Hematopoietic multipotent progenitor cell treated with erythropoietin and hydrocortisone succinate and interleukin-3 and kit ligand, for 17 days (in vitro differentiated cells): ENCODE data around the gene MYCBP2.
"Not testable (repeated sequence)": the region's sequence is repeated elsewhere in the genome, so short reads cannot be mapped to it uniquely, and the experiment has no call there.

Experiments used
- DNase-seq: peaks from one replicate; pipeline ENCODE4 v3.0.0-alpha.2; 2015; ENCODE audit warnings: low spot score

MYCBP2 gene

DNA sequence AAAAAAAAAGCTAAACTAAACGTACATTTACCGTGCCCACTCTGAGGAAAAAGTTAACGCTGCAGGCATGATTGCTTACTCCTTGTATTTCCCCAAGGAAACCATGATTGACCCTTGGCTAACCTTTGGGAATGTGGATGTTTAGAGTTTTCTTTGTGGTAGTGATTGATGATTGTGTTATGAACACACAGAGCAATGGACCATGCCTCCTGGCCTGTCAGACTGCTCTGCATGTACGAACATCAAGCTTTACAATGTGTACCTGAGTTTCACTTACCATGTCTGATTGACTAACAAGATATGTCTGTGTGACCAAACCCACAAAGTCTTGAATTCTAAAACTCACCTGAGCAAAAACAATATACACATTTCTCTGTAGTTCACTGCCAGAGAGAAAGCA is 35.1 kb downstream of the MYCBP2 start:
- no peak for DNase-seq

DNA sequence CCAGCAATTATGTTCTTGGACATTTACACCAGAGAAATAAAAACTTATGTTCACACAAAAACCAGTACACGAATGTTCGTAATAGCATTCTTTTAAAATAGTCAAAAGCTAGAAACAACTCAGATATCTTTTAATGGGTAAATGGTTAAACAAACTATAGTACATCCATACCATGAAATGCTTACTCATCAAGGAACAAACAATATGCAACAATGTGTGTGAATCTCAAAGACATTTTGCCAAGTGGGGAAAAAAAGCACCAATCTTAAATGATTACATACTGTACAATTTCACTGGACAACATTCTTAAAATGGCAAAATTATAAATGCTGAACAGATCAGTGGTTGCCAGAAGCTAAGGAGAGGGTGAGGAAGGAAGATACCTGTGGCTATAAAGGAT is 36.6 kb downstream of the MYCBP2 start:
- no peak for DNase-seq

DNA sequence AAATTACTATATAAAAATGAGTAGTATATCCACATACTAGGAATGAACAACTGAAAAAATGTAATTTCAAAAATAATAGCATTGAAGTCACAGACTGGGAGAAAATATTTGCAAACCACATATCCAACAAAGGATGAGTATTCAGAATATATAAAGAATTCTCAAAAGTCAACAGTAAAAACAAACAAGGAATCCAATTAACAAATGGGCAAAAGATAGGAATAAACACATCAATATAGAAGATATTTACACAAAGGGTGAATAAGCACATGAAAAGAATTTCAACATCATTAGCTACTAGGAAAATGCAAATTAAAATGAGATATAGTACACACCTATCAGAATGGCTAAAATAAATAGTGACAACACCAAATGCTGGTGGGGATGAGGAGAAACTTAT is 37.0 kb downstream of the MYCBP2 start:
- no peak for DNase-seq

GRCh38 chr13:77285632-77286031 is 41.3 kb downstream of the MYCBP2 start:
- DNase-seq, result not testable (repeated sequence)

DNA sequence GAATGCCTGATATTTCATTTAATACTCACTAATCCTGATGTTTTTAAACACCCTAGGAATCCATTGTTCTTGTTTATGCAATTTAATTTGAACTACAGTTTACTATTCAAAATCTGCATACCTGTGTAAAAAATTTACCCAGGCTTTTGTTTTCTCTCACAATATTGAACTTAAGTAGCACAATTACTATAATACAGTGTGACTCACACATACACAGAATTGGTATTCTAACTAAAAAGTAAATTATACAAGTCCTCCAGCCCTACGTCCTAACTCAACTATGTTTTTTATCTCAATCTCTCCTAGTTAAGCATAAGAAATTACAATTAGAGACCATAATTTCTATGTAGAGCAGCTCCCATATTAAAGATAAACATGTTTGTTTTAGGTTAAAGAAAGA is 41.8 kb downstream of the MYCBP2 start:
- DNase-seq, result no peak

GRCh38 chr13:77274126-77274525 is 52.8 kb downstream of the MYCBP2 start:
- DNase-seq, result no peak

- no peak for DNase-seq
Observed at GRCh38 chr13:77269141-77269540, 57.8 kb downstream of the MYCBP2 start.

- no peak for DNase-seq
Observed at GRCh38 chr13:77267362-77267761, 59.5 kb downstream of the MYCBP2 start.

GRCh38 chr13:77265336-77265735 is 61.6 kb downstream of the MYCBP2 start:
- no peak for DNase-seq

GRCh38 chr13:77262198-77262597 is 64.7 kb downstream of the MYCBP2 start:
- no peak for DNase-seq

GRCh38 chr13:77250975-77251374 is 75.9 kb downstream of the MYCBP2 start:
- no peak for DNase-seq

DNA sequence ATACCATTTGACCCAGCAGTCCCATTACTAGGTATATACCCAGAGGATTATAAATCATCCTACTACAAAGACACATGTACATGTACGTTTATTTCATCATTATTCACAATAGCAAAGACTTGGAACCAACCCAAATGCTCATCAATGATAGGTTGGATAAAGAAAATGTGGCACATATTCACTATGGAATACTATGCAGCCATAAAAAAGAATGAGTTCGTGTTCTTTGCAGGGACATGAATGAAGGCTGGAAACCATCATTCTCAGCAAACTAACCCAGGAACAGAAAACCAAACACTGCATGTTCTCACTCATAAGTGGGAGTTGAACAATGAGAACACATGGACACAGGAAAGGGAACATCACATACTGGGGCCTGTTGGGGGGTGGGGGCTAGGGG is 81.7 kb downstream of the MYCBP2 start:
- not testable (repeated sequence) for DNase-seq

GRCh38 chr13:77239312-77239711 is 87.6 kb downstream of the MYCBP2 start:
- DNase-seq, result no peak

DNA sequence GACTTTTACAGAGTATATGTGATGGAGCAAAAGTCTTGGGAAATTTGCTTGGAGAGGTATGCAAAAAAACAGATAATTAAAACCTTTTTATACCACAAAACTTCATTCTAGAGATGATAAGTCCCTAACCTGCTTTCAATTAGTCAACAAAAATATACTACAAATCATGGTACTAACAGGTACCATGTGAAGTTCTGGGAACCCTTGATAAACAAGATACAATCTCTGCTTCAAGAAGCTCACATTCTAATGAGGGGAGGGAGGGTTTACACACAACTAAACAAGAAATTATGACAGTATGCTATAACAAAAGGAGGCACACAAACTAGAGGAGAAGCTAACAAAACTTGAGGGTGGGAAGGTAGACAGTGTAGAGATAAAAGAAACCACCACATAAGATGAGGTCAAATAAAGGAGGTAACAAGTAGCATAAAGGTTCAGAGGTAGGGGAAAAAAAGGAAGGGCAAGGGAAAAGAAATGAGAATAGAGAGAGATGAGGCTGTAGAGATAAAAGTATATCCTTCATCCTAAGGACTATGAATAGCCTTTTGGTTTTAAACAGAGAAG is 91.4 kb downstream of the MYCBP2 start:
- no peak for DNase-seq

DNA sequence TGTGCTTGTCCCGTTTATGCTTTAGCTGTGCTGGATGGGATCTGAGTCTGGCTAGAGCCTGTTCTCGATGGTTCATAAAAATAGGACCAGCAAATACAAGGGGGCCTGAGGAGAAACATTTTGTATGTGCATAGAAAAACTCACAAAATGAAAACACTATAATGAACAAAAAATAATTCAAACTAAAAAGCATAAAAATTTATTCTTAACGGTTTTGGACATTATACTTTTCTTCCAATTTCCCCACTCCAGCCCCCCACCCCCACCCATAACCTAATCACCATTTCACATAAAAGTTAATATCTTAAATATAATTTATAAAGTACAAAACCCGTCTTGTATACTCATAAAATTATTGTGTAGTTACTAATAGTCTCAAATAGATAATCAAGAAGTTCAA is 93.7 kb downstream of the MYCBP2 start:
- no peak for DNase-seq

DNA sequence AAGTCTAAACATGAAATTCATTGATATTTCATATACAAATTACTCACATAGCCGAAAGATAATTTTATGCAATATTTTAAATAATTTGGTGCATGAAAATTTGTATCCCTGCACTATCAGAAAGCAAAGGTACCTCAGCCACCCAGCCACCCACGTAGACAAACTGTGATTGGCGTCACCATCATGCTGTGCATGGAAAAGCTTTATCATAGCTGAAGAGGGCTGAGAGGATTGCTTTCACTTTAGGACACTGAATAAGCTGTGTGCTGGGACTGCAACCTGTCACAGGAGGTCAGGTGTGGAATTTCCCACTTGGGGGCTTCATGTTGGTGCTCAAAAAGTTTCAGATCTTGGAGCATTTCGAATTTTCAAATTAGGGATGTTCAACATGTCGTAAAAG is 96.3 kb downstream of the MYCBP2 start:
- DNase-seq, result no peak

GRCh38 chr13:77225946-77226345 is 100.9 kb downstream of the MYCBP2 start:
- DNase-seq, result no peak

DNA sequence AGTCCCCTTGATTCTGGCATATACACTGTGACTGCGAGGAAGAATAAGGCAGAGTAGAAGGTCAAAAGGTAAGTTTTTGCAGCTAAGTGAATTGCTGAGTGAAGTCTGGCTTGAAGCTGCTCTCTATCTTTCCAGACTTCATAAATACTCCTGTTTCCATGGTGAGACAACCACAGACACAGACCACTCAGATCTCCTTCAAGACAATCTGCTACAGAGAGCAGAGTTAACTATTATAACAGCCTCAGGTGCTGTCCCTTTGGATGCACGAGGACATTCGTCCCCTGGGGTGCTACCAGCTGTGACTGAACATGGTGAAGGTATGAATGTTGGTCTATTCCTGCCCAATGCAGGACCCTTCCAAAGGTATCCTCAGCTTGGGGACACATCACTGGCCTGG is 104.0 kb downstream of the MYCBP2 start:
- DNase-seq, result no peak

- no peak for DNase-seq
Observed at GRCh38 chr13:77222000-77222690, 104.7 kb downstream of the MYCBP2 start.

DNA sequence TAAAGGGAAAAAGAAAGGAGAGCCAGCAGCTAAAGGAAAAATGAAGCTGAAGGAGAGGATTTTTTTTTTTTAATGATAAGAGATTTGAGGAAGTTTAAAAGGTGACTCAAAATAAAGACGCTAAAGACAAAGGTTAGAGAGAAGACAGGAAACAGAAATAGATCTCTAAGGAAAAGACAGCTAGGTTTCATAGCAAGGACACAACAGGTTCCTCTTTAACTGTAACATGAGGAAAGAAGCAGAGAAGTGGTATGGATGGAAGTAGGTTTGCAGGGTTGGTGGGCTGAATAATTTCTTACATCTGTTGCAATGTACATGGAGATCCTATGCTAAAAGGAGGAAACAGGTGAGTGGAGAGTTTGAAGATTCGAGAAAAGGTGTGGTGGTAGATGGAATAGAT is 107.5 kb downstream of the MYCBP2 start:
- no peak for DNase-seq

DNA sequence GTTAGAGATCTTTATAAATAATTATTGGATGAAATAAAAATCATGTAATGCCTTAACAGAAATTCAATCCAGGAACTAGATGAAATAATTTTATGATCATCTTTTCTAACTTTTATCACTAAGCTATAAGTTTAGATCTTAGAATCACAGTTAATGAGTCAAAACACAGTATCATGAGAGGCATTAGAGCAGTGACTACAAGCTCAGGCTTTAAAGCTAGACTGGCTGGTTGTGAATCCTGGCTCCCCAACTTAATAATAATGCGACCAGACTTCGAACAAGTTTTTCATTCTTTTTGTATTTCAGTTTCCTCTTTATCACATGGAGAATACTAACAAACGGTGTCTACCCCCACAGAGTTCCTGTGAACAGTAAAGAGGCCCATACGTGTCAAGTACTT is 108.6 kb downstream of the MYCBP2 start:
- DNase-seq, result no peak

DNA sequence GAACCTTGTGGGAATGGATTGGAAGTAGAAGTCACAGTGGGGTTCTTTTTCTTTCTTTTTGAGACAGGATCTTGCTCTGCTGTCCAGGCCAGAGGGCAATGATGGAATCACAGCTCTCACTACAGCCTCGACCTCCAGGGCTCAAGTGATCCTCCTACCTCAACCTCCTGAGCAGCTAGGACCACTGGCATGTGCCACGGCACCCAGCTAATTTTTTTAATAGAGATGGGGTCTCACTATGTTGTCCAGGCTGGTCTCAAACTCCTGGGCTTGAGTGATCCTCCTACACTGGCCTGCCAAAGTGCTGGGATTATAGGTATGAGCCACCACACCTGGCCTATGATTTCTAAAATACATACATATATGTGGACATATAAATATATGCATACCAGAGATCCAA is 111.4 kb downstream of the MYCBP2 start:
- no peak for DNase-seq

GRCh38 chr13:77213644-77214043 is 113.2 kb downstream of the MYCBP2 start:
- no peak for DNase-seq

- no peak for DNase-seq
Observed at GRCh38 chr13:77207943-77208342, 119.0 kb downstream of the MYCBP2 start.
